Frontal cortex (tissue), 4 donors: ENCODE results near the gene DLL3. TPM values are rescaled to one million over a fixed set of nuclear protein-coding genes. Genes with fewer than 3 reads are reported as not detected.
A peak's percentile ranks its signal among the peaks of the same experiment; 100 is the strongest.

Experiments used
- DNase-seq, 2 donors: peaks; one replicate each; pipeline ENCODE4 v3.0.0; 2012; ENCODE audit warnings: low spot score in 2 of 2
- FAIRE-seq: peaks from 2 replicates; lab custom pipeline; 2012; peaks lifted over from hg19 to GRCh38; lab: Jason Lieb, UNC
- total RNA-seq: library from RNA; depleted of rRNA; stranded (reverse); fragments of >200 nt; gene quantifications from one replicate; pipeline ENCODE4 v1.2.3, GENCODE V29; 2014
- donor health status: control.
- donor health status: control.
- donor health status: control.

DLL3 gene
- total RNA-seq, 1 donor from 2014 or later = 13.9 TPM

GRCh38 chr19:39481229-39481545 lies 17.6 kb upstream of the DLL3 start:
- FAIRE-seq (no peak), DNase-seq (no peak)

GRCh38 chr19:39481676-39482075 lies 17.1 kb upstream of the DLL3 start:
- no peak for FAIRE-seq
- no peak for DNase-seq

DNA sequence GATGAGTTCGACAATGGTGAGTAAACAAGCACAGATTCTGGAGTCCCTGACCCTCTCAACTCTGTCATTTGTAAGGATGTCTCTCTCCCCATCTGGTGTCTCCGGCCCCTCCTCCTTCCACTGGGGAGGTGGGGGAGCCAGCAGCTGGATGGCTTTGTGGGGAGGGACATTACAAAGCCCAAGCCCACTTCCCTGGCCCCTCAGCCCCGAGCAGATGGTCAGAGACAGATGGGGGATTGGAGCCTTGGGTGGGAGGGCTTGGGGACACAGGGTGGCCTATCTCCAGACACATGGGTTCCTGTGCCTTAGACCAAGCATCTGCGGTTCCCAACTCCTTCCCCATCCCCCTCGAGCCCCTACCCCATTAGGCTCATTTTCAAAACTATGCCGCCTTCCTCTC lies 15.6 kb upstream of the DLL3 start:
- no peak for FAIRE-seq

GRCh38 chr19:39489756-39490155 lies 9.0 kb upstream of the DLL3 start:
- FAIRE-seq = no peak

More for the DNA sequence above, 15.6 kb upstream of the DLL3 start:
- no peak for DNase-seq

GRCh38 chr19:39492225-39492624 lies 6.5 kb upstream of the DLL3 start:
- DNase-seq = no peak
- FAIRE-seq = no peak

More at GRCh38 chr19:39489756-39490155, 9.0 kb upstream of the DLL3 start:
- DNase-seq = no peak

DNA sequence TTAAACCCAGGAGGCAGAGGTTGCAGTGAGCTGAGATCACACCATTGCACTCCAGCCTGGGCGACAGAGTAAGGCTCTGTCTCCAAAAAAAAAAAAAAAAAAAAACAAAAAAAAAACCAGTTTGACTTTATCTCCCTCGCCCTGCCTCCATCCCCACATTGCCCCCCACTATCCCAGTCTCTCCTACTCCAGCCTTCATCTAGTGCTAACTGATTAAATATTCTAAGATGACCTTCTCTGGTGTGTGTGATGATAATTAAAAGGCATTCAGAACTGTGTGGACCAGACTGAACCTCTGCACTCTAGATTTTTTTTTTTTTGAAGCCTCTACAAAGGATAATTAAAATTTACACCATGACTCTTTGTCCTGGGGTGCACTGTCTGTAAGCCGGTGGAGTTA lies 6.0 kb upstream of the DLL3 start:
- FAIRE-seq = no peak
- DNase-seq = no peak

GRCh38 chr19:39494661-39495060 lies 4.1 kb upstream of the DLL3 start:
- FAIRE-seq = no peak

GRCh38 chr19:39496063-39496462 lies 2.7 kb upstream of the DLL3 start:
- no peak for DNase-seq
- FAIRE-seq = no peak

More at GRCh38 chr19:39494661-39495060, 4.1 kb upstream of the DLL3 start:
- DNase-seq = no peak

DNA sequence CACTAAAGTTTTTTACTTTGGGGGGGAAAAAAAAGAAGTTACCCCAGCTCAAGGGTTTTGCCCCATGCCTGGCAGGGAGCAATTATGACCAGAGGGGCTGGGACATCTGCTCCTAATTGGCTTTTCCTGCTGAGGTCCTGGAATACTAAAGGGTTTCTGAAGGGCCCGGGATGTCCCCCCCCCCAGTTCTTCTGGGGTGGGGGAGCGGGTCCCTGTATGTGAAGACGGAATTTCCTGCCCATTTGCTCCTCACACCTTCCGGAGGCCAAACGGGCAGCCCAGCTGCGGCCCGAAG lies 1.1 kb upstream of the DLL3 start:
- DNase-seq (no peak), FAIRE-seq (no peak)

DNA sequence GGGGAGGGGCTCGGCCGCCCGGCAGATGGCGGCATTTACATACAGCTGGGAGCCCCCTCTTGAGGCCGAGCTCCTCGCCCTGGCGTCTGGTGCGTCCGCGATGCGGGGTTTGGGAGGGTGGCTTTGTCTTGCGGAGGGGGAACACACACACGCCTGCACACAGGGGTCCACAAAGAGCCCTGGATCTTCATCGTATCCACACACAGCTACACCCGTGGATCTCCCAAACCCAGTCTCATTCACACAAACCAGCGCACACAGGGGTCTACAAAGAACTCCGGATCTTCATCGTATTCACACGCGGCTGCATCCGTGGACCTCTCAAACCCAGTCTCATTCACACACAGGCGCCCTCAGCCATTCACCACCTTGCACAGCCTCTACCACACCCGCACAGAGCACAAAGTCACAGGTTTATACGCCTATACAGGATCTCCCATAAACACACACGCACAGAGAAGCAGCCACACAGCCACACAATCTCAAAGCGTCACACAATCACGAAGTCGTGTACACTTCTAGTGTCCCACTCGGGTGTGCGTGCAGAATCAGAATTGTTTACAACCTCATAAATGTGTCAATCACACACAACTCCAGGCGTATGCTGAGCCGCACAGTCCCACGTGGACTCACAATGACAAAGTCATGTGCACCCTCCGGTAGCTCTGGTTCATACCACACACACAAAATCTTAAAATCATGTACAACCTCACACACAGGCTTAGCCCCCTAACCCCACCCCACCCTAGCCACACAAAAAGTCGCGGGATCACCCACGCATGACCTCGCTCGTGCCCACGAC lies 550 bp upstream of the DLL3 start:
- peak in 1 of 2 donors; percentile 57 for DNase-seq
- FAIRE-seq = no peak

DNA sequence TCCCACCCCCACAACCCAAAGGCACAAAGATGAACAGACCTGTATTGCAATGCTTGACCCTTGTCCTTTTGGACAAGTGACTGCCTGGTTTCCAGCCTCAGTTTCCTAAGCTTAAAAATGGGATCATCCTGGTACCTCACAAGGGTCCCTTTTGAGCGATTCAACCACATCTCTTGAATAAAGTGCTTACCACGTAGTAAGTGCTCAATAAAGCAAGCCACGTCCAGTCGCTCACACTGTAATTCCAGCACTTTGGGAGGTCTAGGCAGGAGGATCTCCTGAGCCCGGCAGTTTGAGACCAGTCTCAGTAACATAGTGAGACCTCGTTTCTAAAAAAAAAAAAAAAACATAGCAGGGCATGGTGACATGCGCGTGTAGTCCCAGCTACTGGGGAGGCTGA lies 1.2 kb downstream of the DLL3 start:
- FAIRE-seq (no peak), DNase-seq (no peak)

DNA sequence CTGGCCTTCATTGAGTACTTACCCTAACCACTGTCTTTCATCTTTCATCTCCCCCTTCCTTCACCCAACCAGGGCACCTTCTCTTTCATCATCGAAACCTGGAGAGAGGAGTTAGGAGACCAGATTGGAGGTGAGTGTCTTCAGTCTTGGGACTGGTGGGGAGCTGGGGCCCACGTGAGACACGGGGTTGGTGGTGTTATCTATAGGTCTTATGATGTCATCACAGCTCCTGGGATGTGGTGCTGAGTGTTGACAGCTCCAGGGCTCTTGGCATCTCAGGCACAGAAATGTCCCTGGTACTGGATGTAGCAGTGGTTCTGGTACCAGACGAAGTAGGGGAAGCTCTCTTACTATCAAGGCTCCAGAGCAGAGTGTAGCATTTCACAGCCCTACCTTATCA lies 1.8 kb downstream of the DLL3 start:
- FAIRE-seq (no peak), DNase-seq (no peak)

DNA sequence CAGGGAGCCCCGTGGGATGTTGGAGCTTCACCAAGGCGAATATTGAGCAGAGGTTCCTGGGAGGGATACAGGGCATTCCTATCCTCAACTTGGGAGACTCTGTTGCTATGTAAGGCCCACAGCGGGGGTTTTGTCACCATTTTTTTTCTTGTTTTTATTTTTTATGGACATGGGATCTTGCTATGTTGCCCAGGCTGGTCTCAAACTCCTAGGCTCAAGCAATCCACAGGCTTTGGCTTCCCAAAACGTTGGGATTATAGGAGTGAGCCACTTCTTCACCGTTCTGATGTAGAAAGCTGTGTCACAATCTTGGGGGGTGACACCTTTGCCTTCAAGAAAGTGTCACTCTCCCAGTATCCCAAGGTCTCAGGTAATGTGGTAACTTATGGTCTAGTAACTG lies 2.6 kb downstream of the DLL3 start:
- DNase-seq (no peak), FAIRE-seq (no peak)

DNA sequence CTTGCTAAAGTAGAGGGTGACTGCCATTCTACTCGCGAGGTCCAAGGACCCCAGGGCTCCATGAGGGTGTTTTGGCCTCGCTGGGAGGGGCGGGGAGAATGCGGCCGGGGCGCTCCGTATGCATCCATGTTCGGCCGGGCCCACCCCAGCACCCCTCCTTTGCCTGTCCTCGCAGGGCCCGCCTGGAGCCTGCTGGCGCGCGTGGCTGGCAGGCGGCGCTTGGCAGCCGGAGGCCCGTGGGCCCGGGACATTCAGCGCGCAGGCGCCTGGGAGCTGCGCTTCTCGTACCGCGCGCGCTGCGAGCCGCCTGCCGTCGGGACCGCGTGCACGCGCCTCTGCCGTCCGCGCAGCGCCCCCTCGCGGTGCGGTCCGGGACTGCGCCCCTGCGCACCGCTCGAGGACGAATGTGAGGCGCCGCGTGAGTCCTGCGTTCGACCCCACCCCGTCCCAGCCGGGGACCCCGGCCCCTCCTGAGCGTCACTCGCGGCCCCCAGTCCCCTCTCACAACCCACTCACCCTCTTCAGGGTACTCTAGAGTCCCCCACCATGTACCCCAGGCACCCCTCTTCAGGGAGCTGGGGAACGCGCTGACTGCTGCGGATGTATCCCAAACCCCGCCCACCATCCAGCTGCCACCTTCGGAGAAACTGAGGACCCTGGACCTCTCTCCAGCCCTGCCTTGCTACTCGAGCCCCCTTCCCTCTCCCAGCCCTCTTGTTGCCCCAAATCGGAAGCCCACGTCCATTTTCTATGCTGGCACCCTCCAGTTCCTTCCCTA lies 4.1 kb downstream of the DLL3 start:
- no peak for FAIRE-seq
- DNase-seq = peak in 1 of 2 donors; percentile 74

DNA sequence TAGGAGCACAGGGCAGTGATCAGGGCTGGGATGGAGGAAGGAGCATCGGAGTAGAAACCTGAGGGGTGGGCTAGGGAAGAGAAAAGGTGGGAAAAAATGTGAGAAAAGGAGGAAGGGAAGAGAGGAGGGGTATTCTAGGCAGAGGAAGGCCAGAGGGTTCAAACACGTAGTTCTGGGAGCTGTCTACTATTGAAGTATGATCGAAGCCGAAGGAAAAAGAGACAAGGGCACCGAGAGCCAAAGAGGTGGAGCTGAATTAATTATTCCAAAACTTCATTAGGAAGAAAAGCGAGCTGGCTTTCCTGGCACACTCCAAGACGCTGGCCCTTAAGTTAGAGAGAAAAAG lies 7.8 kb downstream of the DLL3 start:
- FAIRE-seq (no peak), DNase-seq (no peak)

GRCh38 chr19:39506944-39507714 lies 8.4 kb downstream of the DLL3 start:
- DNase-seq = peak; percentile 71 to 80
- no peak for FAIRE-seq

- no peak for FAIRE-seq
These were observed 9.1 kb downstream of the DLL3 start for GRCh38 chr19:39507715-39508364.

GRCh38 chr19:39508629-39509028 lies 9.9 kb downstream of the DLL3 start:
- DNase-seq = no peak
- FAIRE-seq = no peak

More at GRCh38 chr19:39507715-39508364, 9.1 kb downstream of the DLL3 start:
- no peak for DNase-seq

GRCh38 chr19:39509233-39509632 lies 10.5 kb downstream of the DLL3 start:
- FAIRE-seq (no peak), DNase-seq (no peak)

GRCh38 chr19:39512988-39513387 lies 14.2 kb downstream of the DLL3 start:
- FAIRE-seq (no peak), DNase-seq (no peak)
